Nephron (organoid): Measurements from ENCODE around the gene OLA1.

ENCODE experiments used
- H3K27ac Mint-ChIP-seq, 3 experiments: 2 replicates each; pipeline ENCODE4 v1.8.0; 2020; ENCODE audit warnings: mixed read lengths in 3 of 3, mild to moderate bottlenecking in 2 of 3, moderate library complexity in 1 of 3
- H3K27me3 Mint-ChIP-seq: 2 replicates; pipeline ENCODE4 v1.8.0; 2021; ENCODE audit warnings: low read depth, mild to moderate bottlenecking, moderate library complexity, mixed read lengths
- H3K36me3 Mint-ChIP-seq: 2 replicates; pipeline ENCODE4 v1.8.0; 2020; ENCODE audit warnings: low read depth, mixed read lengths
- H3K4me1 Mint-ChIP-seq: 2 replicates; pipeline ENCODE4 v1.8.0; 2020; ENCODE audit warnings: mixed read lengths
- H3K4me3 Mint-ChIP-seq, 3 experiments: 2 replicates each; pipeline ENCODE4 v1.8.0; 2020; ENCODE audit warnings: mild to moderate bottlenecking in 3 of 3, mixed read lengths in 3 of 3, moderate library complexity in 2 of 3
- H3K9me3 Mint-ChIP-seq: 2 replicates; pipeline ENCODE4 v1.8.0; 2020; ENCODE audit warnings: mixed read lengths
- CTCF ChIP-seq, 3 experiments: fragments of 200-600 bp; sonication (generic); IDR thresholded peaks; one replicate each; pipeline ENCODE4 v1.5.0; 2021; ENCODE audit warnings: antibody characterized with exemption in 3 of 3; ENCODE audit not compliant: unreplicated experiment in 3 of 3

Gene OLA1

GRCh38 chr2:174121612-174122011 lies 126.7 kb downstream of the OLA1 start:
- Mint-ChIP-seq H3K36me3 (no peaks in the 10 kb centered on the region), H3K9me3 (no peaks in the 10 kb centered on the region), H3K4me3 (no peak overlapping the region), H3K27ac (no peak overlapping the region), H3K27me3 (no peaks in the 10 kb centered on the region), H3K4me1 (no peaks in the 10 kb centered on the region)
- TF ChIP-seq CTCF (IDR thresholded peaks at IDR 0.05; ENCODE audit: unreplicated experiment in 3 of 3) = no peak

GRCh38 chr2:174121175-174121574 lies 127.2 kb downstream of the OLA1 start:
- Mint-ChIP-seq H3K36me3 (no peaks in the 10 kb centered on the region), H3K4me1 (no peaks in the 10 kb centered on the region), H3K27ac (no peak overlapping the region), H3K4me3 (no peak overlapping the region), H3K9me3 (no peaks in the 10 kb centered on the region), H3K27me3 (no peaks in the 10 kb centered on the region)
- TF ChIP-seq CTCF (IDR thresholded peaks at IDR 0.05; ENCODE audit: unreplicated experiment in 3 of 3) = no peak

GRCh38 chr2:174120346-174120745 lies 128.0 kb downstream of the OLA1 start:
- no peaks in the 10 kb centered on the region for H3K27me3 Mint-ChIP-seq
- H3K27ac Mint-ChIP-seq = no peak overlapping the region
- H3K36me3 Mint-ChIP-seq = peaks cover 3% of the 10 kb centered on the region
- H3K4me3 Mint-ChIP-seq = no peak overlapping the region
- TF ChIP-seq CTCF (IDR thresholded peaks at IDR 0.05; ENCODE audit: unreplicated experiment in 3 of 3) = no peak
- H3K4me1 Mint-ChIP-seq = no peaks in the 10 kb centered on the region
- H3K9me3 Mint-ChIP-seq = no peaks in the 10 kb centered on the region

GRCh38 chr2:174117951-174118930 lies 130.1 kb downstream of the OLA1 start:
- Mint-ChIP-seq H3K27me3 (no peaks in the 10 kb centered on the region), H3K4me3 (no peak overlapping the region), H3K27ac (no peak overlapping the region), H3K9me3 (no peaks in the 10 kb centered on the region), H3K36me3 (peaks cover 7% of the 10 kb centered on the region), H3K4me1 (no peaks in the 10 kb centered on the region)
- TF ChIP-seq CTCF (IDR thresholded peaks at IDR 0.05; ENCODE audit: unreplicated experiment in 3 of 3) = no peak

GRCh38 chr2:174112073-174112472 lies 136.3 kb downstream of the OLA1 start:
- no peaks in the 10 kb centered on the region for H3K9me3 Mint-ChIP-seq
- no peaks in the 10 kb centered on the region for H3K27me3 Mint-ChIP-seq
- H3K27ac Mint-ChIP-seq = no peak overlapping the region
- no peak overlapping the region for H3K4me3 Mint-ChIP-seq
- TF ChIP-seq CTCF (IDR thresholded peaks at IDR 0.05; ENCODE audit: unreplicated experiment in 3 of 3) = no peak
- H3K4me1 Mint-ChIP-seq = no peaks in the 10 kb centered on the region
- peaks cover 7% of the 10 kb centered on the region for H3K36me3 Mint-ChIP-seq

GRCh38 chr2:174108579-174108978 lies 139.8 kb downstream of the OLA1 start:
- Mint-ChIP-seq H3K36me3 (no peaks in the 10 kb centered on the region), H3K4me1 (no peaks in the 10 kb centered on the region), H3K27me3 (no peaks in the 10 kb centered on the region), H3K9me3 (no peaks in the 10 kb centered on the region), H3K27ac (no peak overlapping the region), H3K4me3 (no peak overlapping the region)
- no peak for TF ChIP-seq CTCF (IDR thresholded peaks at IDR 0.05; ENCODE audit: unreplicated experiment in 3 of 3)
